Activated T-cell treated with anti-CD3 and anti-CD28 coated beads, Interleukin-2, amount 50 U/mL, for 24 hours (primary cell): Measurements from ENCODE around the gene HADHB.
A peak's percentile ranks its signal among the peaks of the same experiment; 100 is the strongest.
"Not testable (repeated sequence)": the region's sequence is repeated elsewhere in the genome, so short reads cannot be mapped to it uniquely, and the experiment has no call there.

Experiments used
- DNase-seq: peaks from one replicate; pipeline ENCODE4 v3.0.0-alpha.2; 2020
- H3K27ac Mint-ChIP-seq: 2 replicates; pipeline ENCODE4 v1.8.0; 2020; ENCODE audit warnings: mild to moderate bottlenecking, mixed read lengths
- H3K27me3 Mint-ChIP-seq: 2 replicates; pipeline ENCODE4 v1.8.0; 2020; ENCODE audit warnings: mixed read lengths
- H3K36me3 Mint-ChIP-seq: 2 replicates; pipeline ENCODE4 v1.8.0; 2020; ENCODE audit warnings: low read depth, mixed read lengths
- H3K4me1 Mint-ChIP-seq: 2 replicates; pipeline ENCODE4 v1.8.0; 2020; ENCODE audit warnings: low read depth, mixed read lengths
- H3K4me3 Mint-ChIP-seq: 2 replicates; pipeline ENCODE4 v1.8.0; 2020; ENCODE audit warnings: mild to moderate bottlenecking, moderate library complexity, mixed read lengths
- H3K9me3 Mint-ChIP-seq: 2 replicates; pipeline ENCODE4 v1.8.0; 2020; ENCODE audit warnings: mixed read lengths

Gene HADHB

DNA sequence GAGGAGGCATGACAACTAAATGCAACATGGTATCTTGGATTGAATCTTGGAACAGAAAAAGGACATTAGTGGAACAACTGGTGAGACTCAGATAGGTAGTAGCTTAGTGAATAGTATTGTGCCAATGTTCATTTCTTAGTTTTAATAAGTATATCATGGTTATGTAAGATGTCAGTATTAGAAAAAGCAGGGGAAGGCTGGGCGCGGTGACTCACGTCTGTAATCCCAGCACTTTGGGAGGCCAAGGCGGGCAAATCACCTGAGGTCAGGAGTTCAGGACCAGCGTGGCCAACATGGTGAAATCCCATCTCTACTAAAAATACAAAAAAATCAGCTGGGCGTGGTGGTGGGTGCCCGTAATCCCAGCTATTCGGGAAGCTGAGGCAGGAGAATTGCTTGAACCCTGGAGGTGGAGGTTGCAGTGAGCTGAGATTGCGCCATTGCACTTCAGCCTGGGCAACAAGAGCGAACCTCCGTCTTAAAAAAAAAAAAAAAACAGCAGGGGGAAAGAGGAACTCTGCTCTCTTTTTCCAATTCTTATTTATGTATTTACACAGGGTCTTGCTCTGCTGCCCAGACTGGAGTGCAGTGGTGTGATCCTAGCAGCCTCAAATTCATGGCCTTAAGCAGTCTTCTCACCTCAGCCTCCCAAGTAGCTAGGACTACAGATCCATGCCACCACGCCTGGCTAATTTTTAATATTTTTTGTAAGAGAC, 24.1 kb downstream of the HADHB start:
- H3K9me3 Mint-ChIP-seq, H3K27ac Mint-ChIP-seq, DNase-seq, H3K27me3 Mint-ChIP-seq, H3K4me3 Mint-ChIP-seq: not testable (repeated sequence)
- peaks cover 56% of the 10 kb centered on the region for H3K36me3 Mint-ChIP-seq
- peaks cover 16% of the 10 kb centered on the region for H3K4me1 Mint-ChIP-seq

DNA sequence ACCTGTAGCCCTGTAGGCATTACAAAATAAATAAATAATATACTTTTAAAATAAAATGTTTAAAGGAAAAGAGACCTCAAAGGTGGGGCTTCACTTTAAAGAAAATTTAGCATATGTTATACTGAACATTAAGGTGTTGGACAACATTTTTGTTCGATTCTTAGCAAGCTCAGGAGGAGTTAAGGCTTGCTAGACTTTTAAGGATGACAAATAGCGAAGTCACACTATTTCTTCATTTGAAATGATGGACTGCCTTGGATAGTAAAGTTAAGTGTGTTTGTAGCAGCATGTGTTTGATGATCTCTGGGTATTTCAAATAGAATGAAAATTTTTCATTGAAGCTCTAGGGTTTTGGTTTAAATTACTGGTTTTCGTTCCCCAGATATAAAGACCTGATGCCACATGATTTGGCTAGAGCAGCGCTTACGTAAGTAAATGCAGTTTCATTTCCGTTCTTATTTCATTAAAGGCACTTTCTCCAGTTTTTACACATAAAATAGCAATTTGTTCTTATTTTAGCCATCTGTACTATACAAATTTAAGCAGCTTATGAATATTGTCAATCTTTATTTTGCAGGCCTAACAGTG, 24.9 kb downstream of the HADHB start:
- no peak for DNase-seq
- Mint-ChIP-seq H3K4me3 (no peak overlapping the region), H3K27me3 (no peaks in the 10 kb centered on the region), H3K4me1 (peaks cover 17% of the 10 kb centered on the region), H3K36me3 (peaks cover 55% of the 10 kb centered on the region), H3K27ac (peak overlapping the region; percentile 75), H3K9me3 (no peaks in the 10 kb centered on the region)

DNA sequence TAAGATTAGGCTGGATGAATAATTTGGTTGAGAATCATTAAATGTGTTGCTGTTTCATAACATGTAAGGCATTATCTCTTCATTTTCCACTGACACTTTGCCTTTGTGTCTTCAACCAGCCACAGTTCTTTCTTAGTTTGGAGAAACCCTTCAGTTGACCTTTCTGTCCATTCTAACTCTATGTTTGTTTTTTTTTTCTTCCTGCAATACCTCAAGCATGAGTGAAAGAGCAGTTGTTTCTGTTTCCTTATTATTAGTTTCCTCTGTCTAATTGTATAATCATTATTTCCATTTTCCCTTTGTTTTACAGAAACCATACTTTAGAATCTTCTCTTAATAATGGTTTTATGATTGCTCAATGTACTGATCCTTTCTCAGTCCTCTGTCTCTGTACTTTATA, 25.6 kb downstream of the HADHB start:
- Mint-ChIP-seq H3K36me3 (peaks cover 59% of the 10 kb centered on the region), H3K4me1 (peaks cover 17% of the 10 kb centered on the region), H3K27ac (peak overlapping the region; percentile 75), H3K9me3 (no peaks in the 10 kb centered on the region), H3K27me3 (no peaks in the 10 kb centered on the region), H3K4me3 (no peak overlapping the region)
- no peak for DNase-seq

DNA sequence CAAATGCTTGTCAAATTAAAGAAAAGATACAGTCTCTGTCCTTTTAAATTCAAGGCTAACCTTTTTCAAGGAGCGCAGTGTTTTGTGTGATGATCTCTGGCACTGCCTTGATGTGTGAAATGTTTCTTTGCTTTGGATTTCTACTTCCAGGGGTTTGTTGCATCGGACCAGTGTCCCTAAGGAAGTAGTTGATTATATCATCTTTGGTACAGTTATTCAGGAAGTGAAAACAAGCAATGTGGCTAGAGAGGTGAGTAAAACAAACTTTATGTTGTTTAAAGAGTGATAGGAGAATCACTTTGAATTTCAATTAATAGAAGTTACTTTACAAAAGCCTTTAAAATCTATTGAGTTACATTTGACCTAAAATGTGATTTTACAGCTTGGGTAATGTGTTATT, 28.8 kb downstream of the HADHB start:
- no peaks in the 10 kb centered on the region for H3K9me3 Mint-ChIP-seq
- no peak overlapping the region for H3K4me3 Mint-ChIP-seq
- no peak overlapping the region for H3K27ac Mint-ChIP-seq
- peaks cover 17% of the 10 kb centered on the region for H3K4me1 Mint-ChIP-seq
- no peaks in the 10 kb centered on the region for H3K27me3 Mint-ChIP-seq
- peaks cover 70% of the 10 kb centered on the region for H3K36me3 Mint-ChIP-seq
- no peak for DNase-seq

DNA sequence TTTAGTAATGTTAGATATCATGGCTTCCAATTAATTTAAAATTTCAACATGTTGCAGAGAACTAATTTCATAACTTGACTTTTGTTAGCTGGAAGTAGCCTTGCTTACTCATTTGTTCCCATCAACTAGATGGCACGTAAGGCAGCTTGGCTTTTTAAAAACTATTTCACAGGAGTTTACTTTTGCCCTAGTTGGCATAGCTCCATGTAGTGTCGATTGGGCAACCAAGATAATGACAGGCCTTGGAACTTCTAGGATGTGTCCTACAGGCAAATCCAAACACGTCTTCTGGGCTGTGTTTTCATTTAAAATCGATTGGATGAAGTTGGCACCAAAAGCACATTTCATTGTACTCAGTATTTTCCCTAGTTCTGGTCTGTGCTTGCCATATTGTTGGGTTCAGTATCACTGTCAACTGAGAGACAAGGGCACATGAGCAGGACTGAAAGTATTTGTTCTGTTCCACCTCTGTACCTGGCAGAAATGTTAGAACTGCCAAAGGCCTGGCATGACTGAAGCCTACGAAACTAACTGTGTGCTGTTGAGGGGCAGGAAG, 29.4 kb downstream of the HADHB start:
- Mint-ChIP-seq H3K36me3 (peaks cover 74% of the 10 kb centered on the region), H3K27me3 (no peaks in the 10 kb centered on the region), H3K4me3 (no peak overlapping the region), H3K4me1 (peaks cover 17% of the 10 kb centered on the region), H3K27ac (no peak overlapping the region), H3K9me3 (no peaks in the 10 kb centered on the region)
- no peak for DNase-seq

DNA sequence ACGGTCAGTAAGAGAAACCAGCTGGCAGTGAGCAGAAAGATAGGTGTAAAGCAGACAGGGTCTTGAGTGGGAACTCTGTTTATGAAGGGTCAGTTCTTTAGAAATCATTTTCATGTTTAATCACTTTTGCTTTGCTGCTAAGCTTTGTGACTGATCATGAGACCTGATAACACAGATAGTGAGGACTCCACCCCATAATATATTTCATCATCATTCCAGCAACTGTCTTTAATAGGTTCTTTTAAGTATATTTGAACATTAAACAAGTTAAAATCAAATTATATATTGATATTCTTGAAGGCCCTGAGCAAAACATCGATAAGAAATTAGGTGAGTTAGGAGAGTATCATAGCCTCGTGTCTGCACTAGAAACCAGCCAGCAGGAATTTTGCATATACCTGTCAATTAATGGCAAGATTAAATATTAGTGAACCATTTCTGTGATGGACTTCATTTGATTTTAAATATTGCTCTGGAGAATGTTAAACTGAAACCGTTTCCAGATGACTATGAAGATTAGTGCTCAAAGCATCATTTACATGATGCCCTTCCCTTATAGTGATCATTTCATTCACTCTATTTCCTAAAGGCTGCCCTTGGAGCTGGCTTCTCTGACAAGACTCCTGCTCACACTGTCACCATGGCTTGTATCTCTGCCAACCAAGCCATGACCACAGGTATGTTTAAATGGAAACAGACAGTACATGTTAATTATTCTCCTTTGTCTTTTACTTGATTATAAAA, 31.9 kb downstream of the HADHB start:
- no peaks in the 10 kb centered on the region for H3K9me3 Mint-ChIP-seq
- no peak overlapping the region for H3K27ac Mint-ChIP-seq
- no peak overlapping the region for H3K4me3 Mint-ChIP-seq
- H3K36me3 Mint-ChIP-seq, result peaks cover 86% of the 10 kb centered on the region
- H3K27me3 Mint-ChIP-seq, result no peaks in the 10 kb centered on the region
- H3K4me1 Mint-ChIP-seq, result peaks cover 2% of the 10 kb centered on the region
- DNase-seq, result no peak

DNA sequence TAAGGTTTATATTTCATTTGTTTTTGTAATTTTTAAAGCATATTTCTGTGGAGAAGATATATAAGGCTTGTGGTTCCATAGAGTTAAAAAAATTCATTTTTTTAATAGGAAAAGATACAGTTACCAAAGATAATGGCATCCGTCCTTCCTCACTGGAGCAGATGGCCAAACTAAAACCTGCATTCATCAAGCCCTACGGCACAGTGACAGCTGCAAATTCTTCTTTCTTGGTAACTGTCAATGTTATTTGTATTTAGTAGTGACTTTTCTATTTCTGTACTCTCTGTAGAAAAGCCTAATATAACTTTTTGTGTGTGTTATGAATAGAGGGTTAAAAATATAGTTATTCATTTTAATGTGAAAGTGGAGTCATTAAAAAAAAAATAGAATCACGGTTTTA, 35.1 kb downstream of the HADHB start:
- Mint-ChIP-seq H3K36me3 (peaks cover 92% of the 10 kb centered on the region), H3K27ac (no peak overlapping the region), H3K4me3 (no peak overlapping the region), H3K4me1 (no peaks in the 10 kb centered on the region), H3K9me3 (no peaks in the 10 kb centered on the region), H3K27me3 (no peaks in the 10 kb centered on the region)
- no peak for DNase-seq

DNA sequence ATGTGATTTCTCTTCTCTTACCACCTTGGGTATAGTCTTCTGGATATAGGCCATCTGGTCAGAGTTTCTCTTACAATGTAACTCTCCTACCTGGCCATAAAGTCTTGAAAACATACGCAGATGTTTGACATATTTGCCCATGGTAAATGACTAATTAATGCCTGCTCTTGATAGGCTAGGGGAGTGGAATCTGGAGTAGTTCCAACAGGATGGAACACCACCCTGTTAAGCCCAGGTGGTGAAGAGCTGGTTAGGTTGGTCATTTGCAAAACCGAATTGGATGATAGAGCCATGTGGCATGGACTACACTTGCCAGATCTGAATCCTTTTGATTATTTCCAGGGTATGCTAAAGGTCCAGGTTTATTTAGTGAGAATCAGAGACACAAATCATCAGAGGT, 36.5 kb downstream of the HADHB start:
- H3K9me3 Mint-ChIP-seq, result no peaks in the 10 kb centered on the region
- no peak overlapping the region for H3K4me3 Mint-ChIP-seq
- H3K27me3 Mint-ChIP-seq, result no peaks in the 10 kb centered on the region
- no peaks in the 10 kb centered on the region for H3K4me1 Mint-ChIP-seq
- DNase-seq, result no peak
- peak overlapping the region; percentile 12 for H3K27ac Mint-ChIP-seq
- H3K36me3 Mint-ChIP-seq, result peaks cover 87% of the 10 kb centered on the region

DNA sequence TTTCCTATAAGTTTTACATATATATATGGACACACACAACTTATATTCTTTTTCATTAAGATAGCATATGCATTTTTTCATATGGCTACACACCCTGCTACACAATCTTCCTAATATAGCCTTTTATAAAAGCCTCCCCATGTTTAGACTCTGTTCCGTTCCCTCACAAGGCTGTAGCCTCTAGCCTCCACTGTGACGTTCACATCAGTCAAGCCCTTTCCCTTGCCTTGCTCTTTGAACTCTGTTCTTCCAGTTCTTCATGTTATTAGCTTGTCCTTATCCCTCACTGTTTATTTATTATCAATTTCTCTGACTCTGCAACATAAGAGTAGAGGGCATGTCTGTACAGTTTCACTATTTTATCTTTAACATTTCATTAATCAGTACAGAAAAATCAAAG, 38.9 kb downstream of the HADHB start:
- DNase-seq, result no peak
- Mint-ChIP-seq H3K4me1 (no peaks in the 10 kb centered on the region), H3K36me3 (peaks cover 83% of the 10 kb centered on the region), H3K27ac (no peak overlapping the region), H3K9me3 (no peaks in the 10 kb centered on the region), H3K4me3 (no peak overlapping the region), H3K27me3 (no peaks in the 10 kb centered on the region)

DNA sequence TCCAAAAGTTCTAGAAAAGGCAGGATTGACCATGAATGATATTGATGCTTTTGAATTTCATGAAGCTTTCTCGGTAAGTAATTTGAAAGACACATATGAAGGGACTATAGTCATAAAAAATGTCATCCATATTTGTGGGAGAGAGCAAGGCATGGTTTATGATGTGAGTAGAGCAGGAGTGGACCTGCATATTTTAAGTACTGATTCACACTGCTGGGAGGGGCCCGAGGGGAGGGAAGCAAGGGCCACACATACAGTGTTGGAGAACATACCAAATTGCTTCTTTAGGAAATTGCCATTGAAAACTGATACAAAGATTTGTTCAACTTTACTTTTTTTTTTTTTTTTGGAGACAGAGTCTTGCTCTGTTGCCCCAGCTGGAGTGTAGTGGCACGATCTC, 39.4 kb downstream of the HADHB start:
- Mint-ChIP-seq H3K9me3 (no peaks in the 10 kb centered on the region), H3K27ac (no peak overlapping the region), H3K36me3 (peaks cover 78% of the 10 kb centered on the region), H3K4me1 (no peaks in the 10 kb centered on the region), H3K27me3 (no peaks in the 10 kb centered on the region), H3K4me3 (no peak overlapping the region)
- DNase-seq, result no peak

DNA sequence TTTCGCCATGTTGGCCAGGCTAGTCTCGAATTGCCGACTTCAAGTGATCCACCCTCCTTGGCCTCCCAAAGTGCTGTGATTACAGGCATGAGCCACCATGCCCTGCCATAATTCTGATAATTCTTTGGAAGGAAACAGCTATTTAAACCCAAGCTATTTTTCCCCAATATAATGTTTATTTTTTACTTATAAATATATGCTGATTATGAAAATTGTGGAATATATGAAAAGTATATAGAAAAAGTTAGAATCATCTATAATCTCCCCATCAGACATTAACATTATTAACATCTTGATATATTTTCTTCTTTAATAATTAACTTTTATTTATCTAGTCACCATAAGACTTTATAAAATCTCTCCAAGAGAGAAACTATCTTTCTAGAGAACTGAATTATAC, 41.2 kb downstream of the HADHB start:
- peaks cover 71% of the 10 kb centered on the region for H3K36me3 Mint-ChIP-seq
- no peak overlapping the region for H3K4me3 Mint-ChIP-seq
- DNase-seq, result no peak
- no peaks in the 10 kb centered on the region for H3K4me1 Mint-ChIP-seq
- no peak overlapping the region for H3K27ac Mint-ChIP-seq
- H3K27me3 Mint-ChIP-seq, result no peaks in the 10 kb centered on the region
- H3K9me3 Mint-ChIP-seq, result no peaks in the 10 kb centered on the region

DNA sequence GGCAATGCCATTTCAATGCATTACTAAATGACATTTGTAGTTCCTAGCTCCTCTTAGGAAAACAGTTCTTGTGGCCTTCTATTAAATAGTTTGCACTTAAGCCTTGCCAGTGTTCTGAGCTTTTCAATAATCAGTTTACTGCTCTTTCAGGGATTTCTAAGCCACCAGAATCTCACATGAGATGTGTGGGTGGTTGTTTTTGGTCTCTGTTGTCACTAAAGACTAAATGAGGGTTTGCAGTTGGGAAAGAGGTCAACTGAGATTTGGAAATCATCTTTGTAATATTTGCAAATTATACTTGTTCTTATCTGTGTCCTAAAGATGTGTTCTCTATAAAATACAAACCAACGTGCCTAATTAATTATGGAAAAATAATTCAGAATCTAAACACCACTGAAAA, 45.3 kb downstream of the HADHB start:
- H3K4me3 Mint-ChIP-seq, result no peak overlapping the region
- no peaks in the 10 kb centered on the region for H3K27me3 Mint-ChIP-seq
- H3K27ac Mint-ChIP-seq, result no peak overlapping the region
- H3K9me3 Mint-ChIP-seq, result no peaks in the 10 kb centered on the region
- DNase-seq, result no peak
- peaks cover 7% of the 10 kb centered on the region for H3K4me1 Mint-ChIP-seq
- H3K36me3 Mint-ChIP-seq, result peaks cover 37% of the 10 kb centered on the region

DNA sequence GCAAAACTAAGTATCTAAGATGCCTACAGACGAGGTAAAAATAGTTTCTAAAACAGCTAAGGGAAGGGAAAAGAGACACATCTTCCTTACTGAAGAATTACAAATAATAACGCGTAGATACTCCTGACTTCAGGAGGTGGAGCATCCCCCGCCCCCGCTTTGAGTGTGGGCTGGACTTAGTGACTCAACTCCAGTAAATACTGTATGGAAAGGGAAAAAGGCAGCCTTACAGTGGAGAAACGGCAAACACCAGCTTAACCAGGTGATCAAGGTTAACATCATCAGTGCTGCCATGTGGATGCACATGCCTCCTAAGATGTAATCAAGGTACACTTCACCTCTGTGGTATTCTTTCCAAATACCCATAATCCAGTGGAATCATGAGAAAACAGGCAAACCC, 47.9 kb downstream of the HADHB start:
- Mint-ChIP-seq H3K4me3 (no peak overlapping the region), H3K4me1 (peaks cover 7% of the 10 kb centered on the region), H3K27ac (no peak overlapping the region), H3K27me3 (no peaks in the 10 kb centered on the region), H3K36me3 (peaks cover 18% of the 10 kb centered on the region), H3K9me3 (no peaks in the 10 kb centered on the region)
- DNase-seq, result no peak

DNA sequence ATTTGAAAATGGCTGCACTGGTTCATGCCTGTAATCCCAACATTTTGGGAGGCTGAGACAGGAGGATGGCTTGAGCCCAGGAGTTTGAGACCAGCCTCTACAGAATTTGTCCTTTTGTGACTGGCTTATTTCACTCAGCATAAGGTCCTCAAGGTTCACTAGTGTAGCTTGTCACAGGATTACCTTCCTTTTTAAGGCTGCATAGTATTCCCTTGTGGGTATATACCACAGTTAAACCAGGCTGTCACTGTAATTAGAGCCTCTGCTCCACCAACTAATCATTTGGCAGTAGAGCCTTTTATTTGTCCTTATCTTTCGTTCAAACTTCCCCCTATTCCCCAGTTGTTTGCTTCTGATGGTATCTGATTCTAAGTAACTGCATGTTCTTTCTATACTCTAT, 50.8 kb downstream of the HADHB start:
- Mint-ChIP-seq H3K36me3 (no peaks in the 10 kb centered on the region), H3K4me3 (no peak overlapping the region), H3K27me3 (no peaks in the 10 kb centered on the region), H3K27ac (no peak overlapping the region), H3K9me3 (no peaks in the 10 kb centered on the region), H3K4me1 (peaks cover 7% of the 10 kb centered on the region)
- DNase-seq, result no peak

DNA sequence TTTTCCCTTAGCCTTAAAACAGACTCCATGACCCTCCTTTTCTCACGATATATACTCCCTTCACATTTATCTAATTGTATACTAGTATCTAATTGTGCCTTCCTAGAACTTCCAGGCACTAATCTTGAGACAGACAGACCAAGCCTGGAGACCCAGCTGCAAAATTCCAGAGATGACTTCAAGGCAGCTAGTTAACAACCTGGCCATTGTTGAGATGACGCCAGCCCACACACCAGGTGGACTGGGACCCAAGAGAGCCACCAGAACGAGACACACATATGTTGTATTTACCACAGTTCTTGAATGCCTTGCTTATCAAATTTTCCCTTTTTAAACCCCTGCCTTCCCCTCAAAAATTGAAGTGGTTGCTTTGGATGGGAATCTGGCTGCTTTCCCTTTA, 52.3 kb downstream of the HADHB start:
- no peak overlapping the region for H3K27ac Mint-ChIP-seq
- H3K4me3 Mint-ChIP-seq, result no peak overlapping the region
- no peak for DNase-seq
- H3K9me3 Mint-ChIP-seq, result no peaks in the 10 kb centered on the region
- H3K27me3 Mint-ChIP-seq, result no peaks in the 10 kb centered on the region
- peaks cover 7% of the 10 kb centered on the region for H3K4me1 Mint-ChIP-seq
- H3K36me3 Mint-ChIP-seq, result no peaks in the 10 kb centered on the region
